NK-92 treated with Interleukin-12 subunit alpha and Interleukin-12 subunit beta, amount 100 ng/mL, for 24 hours (cell line): Measurements from ENCODE around the gene DYNC2I2.
"Not testable (repeated sequence)": the region's sequence is repeated elsewhere in the genome, so short reads cannot be mapped to it uniquely, and the experiment has no call there.

Experiments
- DNase-seq: peaks from one replicate; lab custom pipeline; 2025; lab: John Stamatoyannopoulos, UW

The DYNC2I2 gene

GRCh38 chr9:128656416-128657343, at the start of gene DYNC2I2:
DYNC2I2 (minus strand) TSS chr9:128656847; CDS start chr9:128656726, 121 bp downstream.
- DNase-seq: peak; percentile 86

- no peak for DNase-seq
Observed at GRCh38 chr9:128706045-128706444, 49.4 kb upstream of the DYNC2I2 start.

- no peak for DNase-seq
Observed at GRCh38 chr9:128705051-128705965, 48.7 kb upstream of the DYNC2I2 start.

GRCh38 chr9:128704356-128704670, 47.7 kb upstream of the DYNC2I2 start:
- DNase-seq: no peak

- DNase-seq: no peak
Observed at GRCh38 chr9:128703616-128704355, 47.1 kb upstream of the DYNC2I2 start.

- DNase-seq: no peak
Observed at GRCh38 chr9:128702949-128703615, 46.4 kb upstream of the DYNC2I2 start.

- DNase-seq: no peak
Observed at GRCh38 chr9:128702445-128702948, 45.9 kb upstream of the DYNC2I2 start, which contains the start of gene PKN3. PKN3 (plus strand) TSS chr9:128702503; CDS start chr9:128702916, 413 bp downstream.

GRCh38 chr9:128701227-128701854, 44.7 kb upstream of the DYNC2I2 start:
- DNase-seq: no peak

- DNase-seq: not testable (repeated sequence)
Observed at GRCh38 chr9:128699096-128699795, 42.6 kb upstream of the DYNC2I2 start.

- no peak for DNase-seq
Observed at GRCh38 chr9:128696923-128697707, 40.5 kb upstream of the DYNC2I2 start.

- no peak for DNase-seq
Observed at GRCh38 chr9:128694344-128694743, 37.7 kb upstream of the DYNC2I2 start.

- not testable (repeated sequence) for DNase-seq
Observed at GRCh38 chr9:128693738-128694137, 37.1 kb upstream of the DYNC2I2 start.

GRCh38 chr9:128690684-128691034, 34.0 kb upstream of the DYNC2I2 start:
- no peak for DNase-seq

- DNase-seq: peak; percentile 18
Observed at GRCh38 chr9:128689820-128690683, 33.4 kb upstream of the DYNC2I2 start.

- peak; percentile 61 for DNase-seq
Observed at GRCh38 chr9:128689293-128689774, 32.7 kb upstream of the DYNC2I2 start.

- DNase-seq: peak; percentile 86
Observed at GRCh38 chr9:128688501-128689292, 32.0 kb upstream of the DYNC2I2 start, which contains the start of gene SET. SET (plus strand) TSS chr9:128689222; CDS start chr9:128689583, 361 bp downstream.

- DNase-seq: no peak
Observed at GRCh38 chr9:128687453-128687852, 30.8 kb upstream of the DYNC2I2 start.
